Activated B cell treated with CpG ODN at 0.5 μM for 24 hours (primary cell): ENCODE data around the gene TRUB2. TPM values are rescaled to one million over a fixed set of nuclear protein-coding genes. Genes with fewer than 3 reads are reported as not detected.
A peak's percentile ranks its signal among the peaks of the same experiment; 100 is the strongest.

Source experiments
- ATAC-seq: fragments of 200-7000 bp; cut with Tn5 transposase; one replicate; pipeline ENCODE4 v1.10.0; 2021; ENCODE audit warnings: low read depth, mild to moderate bottlenecking, moderate library complexity
- CTCF ChIA-PET: fragments of 350-600 bp; sonication (Branson Sonifier 250); formaldehyde crosslinking; loops from one replicate; lab custom pipeline; 2021; ENCODE audit warnings: antibody characterized with exemption; lab: Charles Lee
- POLR2A ChIA-PET: fragments of 350-600 bp; sonication (Branson Sonifier 250); formaldehyde crosslinking; loops from one replicate; lab custom pipeline; 2021; ENCODE audit warnings: antibody characterized with exemption; lab: Charles Lee
- DNase-seq: peaks from one replicate; pipeline ENCODE4 v3.0.0; 2022
- H3K27ac Mint-ChIP-seq: one replicate; pipeline ENCODE4 v1.8.0; 2020; ENCODE audit warnings: mixed read lengths
- H3K27me3 Mint-ChIP-seq: one replicate; pipeline ENCODE4 v1.8.0; 2021; ENCODE audit warnings: mixed read lengths
- H3K36me3 Mint-ChIP-seq: one replicate; pipeline ENCODE4 v1.8.0; 2021; ENCODE audit warnings: low read depth, mixed read lengths
- H3K4me1 Mint-ChIP-seq: one replicate; pipeline ENCODE4 v1.8.0; 2021; ENCODE audit warnings: mixed read lengths
- H3K4me3 Mint-ChIP-seq: one replicate; pipeline ENCODE4 v1.8.0; 2020; ENCODE audit warnings: mild to moderate bottlenecking, mixed read lengths
- H3K9me3 Mint-ChIP-seq: one replicate; pipeline ENCODE4 v1.8.0; 2020; ENCODE audit warnings: mixed read lengths
- intact Hi-C: fragments of 100-400 bp; cut with micrococcal nuclease; formaldehyde crosslinking; loops from one replicate; pipeline ENCODE4 v1.15.1; 2024
- total RNA-seq: library from RNA; stranded (reverse); gene quantifications from 2 replicates; pipeline ENCODE4 v1.2.3, GENCODE V29; 2022
- TF ChIP-seq, protein P1 (sequence below): fragments of 200-600 bp; IDR thresholded peaks from one replicate; pipeline ENCODE4 v1.8.0; 2022; ENCODE audit warnings: antibody characterized with exemption, mild to moderate bottlenecking

Gene TRUB2, protein sequence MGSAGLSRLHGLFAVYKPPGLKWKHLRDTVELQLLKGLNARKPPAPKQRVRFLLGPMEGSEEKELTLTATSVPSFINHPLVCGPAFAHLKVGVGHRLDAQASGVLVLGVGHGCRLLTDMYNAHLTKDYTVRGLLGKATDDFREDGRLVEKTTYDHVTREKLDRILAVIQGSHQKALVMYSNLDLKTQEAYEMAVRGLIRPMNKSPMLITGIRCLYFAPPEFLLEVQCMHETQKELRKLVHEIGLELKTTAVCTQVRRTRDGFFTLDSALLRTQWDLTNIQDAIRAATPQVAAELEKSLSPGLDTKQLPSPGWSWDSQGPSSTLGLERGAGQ
- 28.0 and 32.6 TPM in 2 replicates for total RNA-seq

GRCh38 chr9:128322404-128323211 is at the start of gene TRUB2, which contains the start of gene COQ4:
TSS of gene TRUB2 (minus strand) at chr9:128322447. CDS start at chr9:128322408, 39 bp downstream.
TSS of gene COQ4 (plus strand) at chr9:128322839. CDS start at chr9:128322859, 20 bp downstream.
- peak; percentile 86 for DNase-seq
- ChIA-PET POLR2A (interaction anchor here (1.0 kb wide), 1 partner anchor 21 kb away, joined by 3 read pairs; no protein-coding TSS in a partner anchor), CTCF (no interaction called here)
- Mint-ChIP-seq H3K4me1 (peaks cover 19% of the 10 kb centered on the region), H3K9me3 (no peaks in the 10 kb centered on the region), H3K27ac (peak within 1 kb of the TSS; percentile 97), H3K36me3 (peaks cover 38% of the 10 kb centered on the region), H3K4me3 (peak within 1 kb of the TSS; percentile 92), H3K27me3 (no peaks in the 10 kb centered on the region)
- TF ChIP-seq, protein P1, sequence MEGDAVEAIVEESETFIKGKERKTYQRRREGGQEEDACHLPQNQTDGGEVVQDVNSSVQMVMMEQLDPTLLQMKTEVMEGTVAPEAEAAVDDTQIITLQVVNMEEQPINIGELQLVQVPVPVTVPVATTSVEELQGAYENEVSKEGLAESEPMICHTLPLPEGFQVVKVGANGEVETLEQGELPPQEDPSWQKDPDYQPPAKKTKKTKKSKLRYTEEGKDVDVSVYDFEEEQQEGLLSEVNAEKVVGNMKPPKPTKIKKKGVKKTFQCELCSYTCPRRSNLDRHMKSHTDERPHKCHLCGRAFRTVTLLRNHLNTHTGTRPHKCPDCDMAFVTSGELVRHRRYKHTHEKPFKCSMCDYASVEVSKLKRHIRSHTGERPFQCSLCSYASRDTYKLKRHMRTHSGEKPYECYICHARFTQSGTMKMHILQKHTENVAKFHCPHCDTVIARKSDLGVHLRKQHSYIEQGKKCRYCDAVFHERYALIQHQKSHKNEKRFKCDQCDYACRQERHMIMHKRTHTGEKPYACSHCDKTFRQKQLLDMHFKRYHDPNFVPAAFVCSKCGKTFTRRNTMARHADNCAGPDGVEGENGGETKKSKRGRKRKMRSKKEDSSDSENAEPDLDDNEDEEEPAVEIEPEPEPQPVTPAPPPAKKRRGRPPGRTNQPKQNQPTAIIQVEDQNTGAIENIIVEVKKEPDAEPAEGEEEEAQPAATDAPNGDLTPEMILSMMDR: no peak
- peak; percentile 88 for ATAC-seq
- intact Hi-C loops: loop anchor here (1.0 to 10.0 kb wide), 12 partner anchors 18 to 465 kb away; partner anchors contain the start of genes CERCAM, CIZ1, DYNC2I2 and GLE1

- peak overlapping the region; percentile 97 for H3K4me3 Mint-ChIP-seq
- TF ChIP-seq, protein P1: no peak
These were observed 49.4 kb upstream of the TRUB2 start for GRCh38 chr9:128371630-128372117.

DNA sequence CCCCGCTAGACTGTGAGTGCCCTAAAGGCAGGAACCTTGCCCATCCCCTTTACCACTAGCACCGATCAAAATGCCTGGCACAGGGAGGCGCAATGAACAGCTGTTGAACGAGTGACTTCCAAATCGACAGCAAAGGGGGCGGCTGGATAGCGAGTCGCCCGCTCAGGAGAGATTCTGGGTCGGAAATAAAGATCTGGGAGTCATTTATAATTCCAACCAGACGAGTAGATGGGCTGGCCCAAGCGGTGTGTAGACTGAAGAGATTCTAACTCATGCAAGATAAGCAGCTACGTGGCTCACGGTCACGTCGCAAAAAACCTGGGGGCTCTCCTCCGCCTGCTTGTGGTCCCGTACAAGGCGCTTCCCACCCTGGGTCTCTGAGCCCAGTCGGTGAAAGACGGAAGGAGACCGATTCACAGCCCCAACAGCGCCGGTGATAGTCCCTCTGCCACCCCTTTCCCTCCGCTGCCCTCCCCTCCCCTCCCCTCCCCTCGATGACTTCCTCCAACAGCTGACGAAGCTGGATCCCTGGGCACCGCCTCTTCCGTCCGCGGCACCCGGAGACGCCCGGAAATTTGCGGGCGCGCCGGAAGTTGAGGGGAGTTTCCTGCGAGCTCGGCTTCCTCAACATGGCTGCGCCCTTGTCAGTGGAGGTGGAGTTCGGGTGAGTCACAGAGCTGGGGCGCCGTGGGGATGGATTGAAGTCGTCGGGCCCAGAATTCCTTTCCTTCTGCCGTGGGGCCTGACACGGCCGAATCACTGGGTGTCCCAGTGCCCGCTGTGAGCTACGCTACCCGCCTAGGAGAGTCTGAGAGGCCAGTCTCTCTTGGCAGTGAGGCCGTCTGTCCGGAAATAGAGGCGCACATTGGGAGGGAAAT is 48.7 kb upstream of the TRUB2 start, which contains the start of gene URM1:
Gene URM1, plus strand, starts transcription at position 623 of the 878 bp plus-strand sequence. Its CDS starts 7 bp downstream, at position 630.
- Mint-ChIP-seq H3K9me3 (no peaks in the 10 kb centered on the region), H3K4me3 (peak within 1 kb of the TSS; percentile 97), H3K27me3 (no peaks in the 10 kb centered on the region), H3K4me1 (peaks cover 31% of the 10 kb centered on the region), H3K27ac (peak within 1 kb of the TSS; percentile 94), H3K36me3 (peaks cover 29% of the 10 kb centered on the region)
- DNase-seq (peak; percentile 96), ATAC-seq (peak; percentile 91)
- POLR2A ChIA-PET: interaction anchor here (0.5 to 2.3 kb wide), 23 partner anchors 9 to 1804 kb away, joined by 3 to 17 read pairs (median 5); partner anchors contain the start of genes CERCAM, ENDOG, ENG and GLE1
- TF ChIP-seq, protein P1: no peak
- CTCF ChIA-PET: interaction anchor here (0.6 to 3.2 kb wide), 4 partner anchors 9 to 509 kb away, joined by 3 to 27 read pairs (median 4); no protein-coding TSS in a partner anchor
- intact Hi-C loops: loop anchor here (1.0 to 2.0 kb wide), 7 partner anchors 9 to 182 kb away; partner anchors contain the start of genes CERCAM, COQ4, GLE1 and SLC27A4

More at GRCh38 chr9:128371630-128372117, 49.4 kb upstream of the TRUB2 start:
- intact Hi-C loops: loop anchor here (1.0 to 2.0 kb wide), 7 partner anchors 9 to 181 kb away; partner anchors contain the start of genes CERCAM, COQ4, GLE1 and SLC27A4
- peak overlapping the region; percentile 94 for H3K27ac Mint-ChIP-seq
- ATAC-seq (no peak), DNase-seq (no peak)
- no peaks in the 10 kb centered on the region for H3K9me3 Mint-ChIP-seq
- ChIA-PET POLR2A (interaction anchor here (0.6 to 2.3 kb wide), 15 partner anchors 10 to 1463 kb away, joined by 3 to 17 read pairs (median 6); partner anchors contain the start of genes CERCAM, ENG, GLE1 and GOLGA2), CTCF (interaction anchor here (1.7 to 3.2 kb wide), 2 partner anchors 10 to 48 kb away, joined by 4 to 27 read pairs; no protein-coding TSS in a partner anchor)
- no peaks in the 10 kb centered on the region for H3K27me3 Mint-ChIP-seq
- peaks cover 31% of the 10 kb centered on the region for H3K4me1 Mint-ChIP-seq
- peaks cover 29% of the 10 kb centered on the region for H3K36me3 Mint-ChIP-seq

GRCh38 chr9:128370367-128370751 is 48.1 kb upstream of the TRUB2 start:
- peaks cover 32% of the 10 kb centered on the region for H3K4me1 Mint-ChIP-seq

More at GRCh38 chr9:128370367-128370751, 48.1 kb upstream of the TRUB2 start:
- POLR2A ChIA-PET: interaction anchor here (0.8 to 2.3 kb wide), 11 partner anchors 8 to 1204 kb away, joined by 3 to 17 read pairs (median 8); partner anchors contain the start of genes ENDOG, GOLGA2, SH3GLB2 and SLC2A8
- H3K4me3 Mint-ChIP-seq: peak overlapping the region; percentile 97
- CTCF ChIA-PET: interaction anchor here (0.9 to 3.2 kb wide), 3 partner anchors 8 to 50 kb away, joined by 3 to 27 read pairs (median 4); no protein-coding TSS in a partner anchor
- H3K36me3 Mint-ChIP-seq: peaks cover 26% of the 10 kb centered on the region
- ATAC-seq (no peak), DNase-seq (no peak)
- H3K27ac Mint-ChIP-seq: peak overlapping the region; percentile 94
- no peaks in the 10 kb centered on the region for H3K27me3 Mint-ChIP-seq
- H3K9me3 Mint-ChIP-seq: no peaks in the 10 kb centered on the region
- TF ChIP-seq, protein P1: no peak
- intact Hi-C loops: loop anchor here (2.0 kb wide), 1 partner anchor 182 kb away; the partner anchor contains the start of gene SPTAN1
